Inflammatory macrophage (primary cell): ENCODE measurements around the gene MAPT.

Experiments used
- DNase-seq, 2 donors: peaks; one replicate each; pipeline ENCODE4 v3.0.0-alpha.2; 2020 to 2022
- total RNA-seq, 18 experiments: gene quantifications; one replicate each; lab custom pipeline; 2026; ENCODE audit warnings: mixed read lengths in 6 of 18, inconsistent platforms in 2 of 18; lab: John Stamatoyannopoulos, UW

The MAPT gene
- 0.03 to 1.1 (median 0.16) reads per million in 18 experiments for total RNA-seq

- DNase-seq = peak; percentile 91
Measured at GRCh38 chr17:45894022-45894784, at the start of gene MAPT. Gene MAPT (plus strand): TSS chr17:45894554. CDS start chr17:45962338, 67,784 bp downstream.

GRCh38 chr17:45844695-45845375 lies 49.5 kb upstream of the MAPT start, which contains the start of gene SPPL2C:
Gene SPPL2C (plus strand): TSS chr17:45844881. CDS start chr17:45844907, 26 bp downstream.
- DNase-seq = no peak

GRCh38 chr17:45845376-45846185 lies 48.8 kb upstream of the MAPT start:
- no peak for DNase-seq

- DNase-seq = no peak
Measured at GRCh38 chr17:45846223-45846622, 48.1 kb upstream of the MAPT start.

- DNase-seq = no peak
Measured at GRCh38 chr17:45846646-45847045, 47.7 kb upstream of the MAPT start.

- DNase-seq = no peak
Measured at GRCh38 chr17:45847101-45847500, 47.3 kb upstream of the MAPT start.

- no peak for DNase-seq
Measured at GRCh38 chr17:45847747-45848146, 46.6 kb upstream of the MAPT start.

- no peak for DNase-seq
Measured at GRCh38 chr17:45848405-45848804, 45.9 kb upstream of the MAPT start.

GRCh38 chr17:45848868-45849535 lies 45.4 kb upstream of the MAPT start:
- DNase-seq = no peak

GRCh38 chr17:45849536-45849990 lies 44.8 kb upstream of the MAPT start:
- DNase-seq = no peak

- no peak for DNase-seq
Measured at GRCh38 chr17:45850011-45850410, 44.3 kb upstream of the MAPT start.

- no peak for DNase-seq
Measured at GRCh38 chr17:45850468-45850867, 43.9 kb upstream of the MAPT start.

- no peak for DNase-seq
Measured at GRCh38 chr17:45851022-45851421, 43.3 kb upstream of the MAPT start.

- DNase-seq = no peak
Measured at GRCh38 chr17:45851464-45851863, 42.9 kb upstream of the MAPT start.

GRCh38 chr17:45851873-45852272 lies 42.5 kb upstream of the MAPT start:
- no peak for DNase-seq

GRCh38 chr17:45852535-45853297 lies 41.6 kb upstream of the MAPT start:
- DNase-seq = peak; percentile 33 to 51

GRCh38 chr17:45854209-45854608 lies 40.1 kb upstream of the MAPT start:
- DNase-seq = no peak

GRCh38 chr17:45855691-45856336 lies 38.5 kb upstream of the MAPT start:
- DNase-seq = no peak

- DNase-seq = no peak
Measured at GRCh38 chr17:45857977-45858708, 36.2 kb upstream of the MAPT start.

- no peak for DNase-seq
Measured at GRCh38 chr17:45861165-45861564, 33.2 kb upstream of the MAPT start.
